ENCODE results near the gene KLK14. TPM values are rescaled to one million over a fixed set of nuclear protein-coding genes. Genes with fewer than 3 reads are reported as not detected.

The KLK14 gene
- total RNA-seq, 1 experiment from 2014 or later = not detected

GRCh38 chr19:51030631-51031030 is 52.1 kb downstream of the KLK14 start:
- in situ Hi-C loops (cut with HindIII; ENCODE audit: low pct_unique_long_range_greater_than_20kb, low sequenced_read_pairs) = no loop called here
- no peak for DNase-seq (ENCODE audit: low read depth, low spot score)

GRCh38 chr19:51029718-51030117 is 53.0 kb downstream of the KLK14 start:
- in situ Hi-C loops (cut with HindIII; ENCODE audit: low pct_unique_long_range_greater_than_20kb, low sequenced_read_pairs) = no loop called here
- peak; percentile 39 for DNase-seq (ENCODE audit: low read depth, low spot score)

Other genes with a start within 250 kb of the KLK14 start
- not detected in 2 replicates for gene KLK15, start 249.3 kb downstream of the KLK14 start, total RNA-seq (2014; rRNA removed; shearing (Covaris generic))
- gene KLK3, start 228.0 kb downstream of the KLK14 start, total RNA-seq (2014; rRNA removed; shearing (Covaris generic)) = not detected in 2 replicates
- 0.96 and 2.0 TPM in 2 replicates for gene KLK2, start 209.4 kb downstream of the KLK14 start, total RNA-seq (2014; rRNA removed; shearing (Covaris generic))
- 1.0 TPM in 1 of 2 replicates, not detected in the other for gene KLK4, start 171.5 kb downstream of the KLK14 start, total RNA-seq (2014; rRNA removed; shearing (Covaris generic))
- gene KLK5, start 129.8 kb downstream of the KLK14 start, total RNA-seq (2014; rRNA removed; shearing (Covaris generic)) = not detected in 2 replicates
- not detected in 2 replicates for gene KLK6, start 113.3 kb downstream of the KLK14 start, total RNA-seq (2014; rRNA removed; shearing (Covaris generic))
- gene KLK7, start 99.0 kb downstream of the KLK14 start, total RNA-seq (2014; rRNA removed; shearing (Covaris generic)) = not detected in 2 replicates
- gene KLK8, start 81.3 kb downstream of the KLK14 start, total RNA-seq (2014; rRNA removed; shearing (Covaris generic)) = 0.96 TPM in 1 of 2 replicates, not detected in the other
- gene KLK10, start 63.2 kb downstream of the KLK14 start, total RNA-seq (2014; rRNA removed; shearing (Covaris generic)) = not detected in 2 replicates
- gene KLK11, start 56.3 kb downstream of the KLK14 start, total RNA-seq (2014; rRNA removed; shearing (Covaris generic)) = not detected in 2 replicates
- gene KLK12, start 47.9 kb downstream of the KLK14 start, total RNA-seq (2014; rRNA removed; shearing (Covaris generic)) = not detected in 2 replicates
- not detected in 2 replicates for gene KLK13, start 17.8 kb downstream of the KLK14 start, total RNA-seq (2014; rRNA removed; shearing (Covaris generic))
- 13.0 and 13.8 TPM in 2 replicates for gene CTU1, start 25.5 kb upstream of the KLK14 start, total RNA-seq (2014; rRNA removed; shearing (Covaris generic))
- not detected in 2 replicates for gene SIGLEC9, start 42.0 kb upstream of the KLK14 start, total RNA-seq (2014; rRNA removed; shearing (Covaris generic))
- gene SIGLEC7, start 59.4 kb upstream of the KLK14 start, total RNA-seq (2014; rRNA removed; shearing (Covaris generic)) = not detected in 2 replicates
- 0.19 and 0.63 TPM in 2 replicates for gene CD33, start 142.2 kb upstream of the KLK14 start, total RNA-seq (2014; rRNA removed; shearing (Covaris generic))
- gene SIGLECL1, start 168.2 kb upstream of the KLK14 start, total RNA-seq (2014; rRNA removed; shearing (Covaris generic)) = not detected in 2 replicates
- gene IGLON5, start 228.8 kb upstream of the KLK14 start, total RNA-seq (2014; rRNA removed; shearing (Covaris generic)) = 0.11 TPM in 1 of 2 replicates, not detected in the other